Eye (tissue), 1 donor: ENCODE results near the gene HOOK2.
"Not testable (repeated sequence)": the region's sequence is repeated elsewhere in the genome, so short reads cannot be mapped to it uniquely, and the experiment has no call there.

Experiments
- DNase-seq: peaks from one replicate; pipeline ENCODE4 v3.0.0-alpha.2; 2015

Gene HOOK2

GRCh38 chr19:12774588-12775555 is at the start of gene HOOK2:
HOOK2 (minus strand) TSS chr19:12775552; CDS start chr19:12775449, 103 bp downstream.
- peak; percentile 15 for DNase-seq

DNA sequence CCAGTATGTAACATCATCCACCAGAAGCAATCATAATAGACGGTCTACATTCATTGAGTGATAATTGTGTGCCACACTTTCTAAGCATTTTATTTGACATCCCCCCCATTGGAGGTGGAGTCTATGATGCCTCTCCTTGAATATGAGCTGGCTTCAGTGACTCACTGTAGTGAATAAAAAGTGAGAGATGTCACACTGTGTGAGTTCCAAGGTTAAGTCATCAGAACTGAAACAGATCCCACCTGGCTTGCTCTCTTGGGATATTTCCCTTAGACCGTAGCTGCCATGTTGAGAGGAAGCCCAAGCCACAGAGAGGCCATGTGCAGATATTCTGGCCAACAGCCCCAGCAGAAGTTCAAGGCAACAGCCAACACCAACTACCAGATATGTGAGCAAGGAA is 46.4 kb upstream of the HOOK2 start:
- no peak for DNase-seq

DNA sequence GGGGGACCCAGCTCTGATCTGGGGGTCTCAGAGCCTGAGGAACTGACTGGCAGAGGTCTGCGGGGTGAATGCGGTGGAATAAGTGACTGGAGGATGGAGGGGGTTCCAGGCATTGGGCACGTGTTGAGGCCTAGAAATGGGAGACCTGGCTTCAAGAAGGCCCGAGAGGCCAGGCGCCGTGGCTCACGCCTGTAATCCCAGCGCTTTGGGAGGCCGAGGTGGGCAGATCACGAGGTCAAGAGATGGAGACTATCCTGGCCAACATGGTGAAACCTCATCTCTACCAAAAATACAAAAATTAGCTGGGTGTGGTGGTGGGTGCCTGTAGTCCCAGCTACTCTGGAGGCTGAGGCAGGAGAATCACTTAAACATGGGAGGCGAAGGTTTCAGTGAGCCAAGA is 42.5 kb upstream of the HOOK2 start:
- not testable (repeated sequence) for DNase-seq

GRCh38 chr19:12817188-12817587 is 41.8 kb upstream of the HOOK2 start:
- not testable (repeated sequence) for DNase-seq

DNA sequence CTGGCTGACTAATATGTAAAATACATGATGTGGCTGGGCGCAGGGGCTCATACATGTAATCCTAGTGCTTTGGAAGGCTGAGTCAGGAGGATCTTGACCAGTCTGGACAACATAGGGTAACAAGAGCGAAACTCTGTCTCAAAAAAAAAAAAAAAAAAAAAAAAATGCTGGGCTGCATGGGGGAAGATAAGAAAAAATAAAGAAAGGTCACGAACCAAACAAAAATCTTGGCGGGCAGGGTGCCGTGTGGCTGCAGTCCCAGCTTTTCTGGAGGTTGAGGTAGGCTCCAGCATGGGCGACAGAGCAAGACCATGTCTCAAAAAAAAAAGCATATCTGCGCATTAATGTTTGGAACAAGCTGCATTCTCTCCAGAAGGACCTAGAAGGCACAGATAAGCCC is 39.7 kb upstream of the HOOK2 start:
- DNase-seq = no peak

DNA sequence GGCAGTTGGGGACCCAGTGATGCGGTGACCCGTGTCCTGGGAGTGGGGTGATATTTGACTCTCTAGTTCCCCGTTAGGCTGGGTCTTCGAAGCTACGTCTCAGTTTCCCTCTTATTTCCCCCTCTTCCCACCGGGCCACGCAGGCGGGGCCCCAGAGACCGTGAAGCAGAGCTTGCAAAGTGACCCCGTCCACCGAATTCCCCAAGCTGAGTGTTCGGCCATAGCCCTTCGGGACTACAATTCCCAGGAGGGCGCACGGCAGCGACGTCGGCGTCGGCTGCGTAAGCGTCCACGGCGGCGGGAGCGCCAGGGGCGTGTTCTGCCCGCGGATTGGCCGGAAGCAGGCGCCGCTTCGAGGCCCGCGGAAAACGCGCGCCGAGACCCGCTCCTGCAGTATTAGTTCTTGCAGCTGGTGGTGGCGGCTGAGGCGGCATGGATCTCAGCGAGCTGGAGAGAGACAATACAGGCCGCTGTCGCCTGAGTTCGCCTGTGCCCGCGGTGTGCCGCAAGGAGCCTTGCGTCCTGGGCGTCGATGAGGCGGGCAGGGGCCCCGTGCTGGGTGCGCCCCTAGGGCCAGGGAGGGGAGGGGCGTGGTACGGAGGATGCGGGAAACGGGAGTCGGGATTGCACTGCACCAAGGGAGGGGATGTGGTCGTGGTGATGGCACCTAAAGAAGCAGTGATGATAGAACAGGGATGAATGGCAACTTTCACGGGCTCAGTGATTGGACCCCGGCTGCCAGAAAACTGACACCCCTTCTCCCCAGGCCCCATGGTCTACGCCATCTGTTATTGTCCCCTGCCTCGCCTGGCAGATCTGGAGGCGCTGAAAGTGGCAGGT is 31.1 kb upstream of the HOOK2 start, which contains the start of gene RNASEH2A:
RNASEH2A (plus strand) TSS at position 343 of the 840 bp plus-strand sequence; CDS start at position 433, 90 bp downstream.
- peak; percentile 96 for DNase-seq

- no peak for DNase-seq
Measured at GRCh38 chr19:12804051-12804450, 28.7 kb upstream of the HOOK2 start.

DNA sequence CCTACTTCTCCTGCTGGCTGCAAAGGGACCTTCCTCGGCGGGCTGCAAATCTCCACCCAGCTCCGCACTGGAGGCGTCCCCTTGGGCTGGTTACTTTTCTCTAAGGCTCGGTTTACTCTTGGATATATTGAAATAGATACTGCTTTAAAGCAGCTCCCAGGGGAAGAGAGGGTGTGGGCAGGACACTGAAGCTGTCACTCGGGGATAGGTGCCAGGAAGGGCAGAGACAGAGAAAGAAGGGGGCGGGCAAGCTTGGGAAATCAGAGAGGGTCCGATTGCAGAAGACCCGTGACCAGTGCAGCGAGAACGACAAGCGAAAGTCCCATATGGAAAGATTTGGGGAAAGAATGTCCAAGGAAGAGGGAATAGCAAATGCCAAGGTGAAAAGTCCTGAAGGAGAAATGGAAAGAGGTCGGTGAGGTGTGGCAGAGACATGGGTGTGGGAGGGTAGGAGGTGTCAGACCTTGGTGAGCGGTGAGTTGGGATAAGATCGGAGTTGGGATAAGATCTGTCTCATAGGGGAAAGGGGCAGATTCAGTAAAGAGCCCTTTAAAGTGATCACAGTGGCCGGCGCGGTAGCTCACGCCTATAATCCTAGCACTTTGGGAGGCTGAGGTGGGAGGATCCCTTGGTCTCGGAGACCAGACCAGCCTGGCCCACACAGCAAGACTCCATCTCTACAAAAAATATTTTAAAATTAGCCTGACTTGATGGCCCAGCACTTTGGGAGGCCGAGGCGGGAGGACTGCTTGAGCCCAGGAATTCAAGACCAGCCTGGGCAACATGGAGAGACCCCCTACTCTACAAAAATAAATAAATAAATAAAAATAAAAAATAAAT is 27.1 kb upstream of the HOOK2 start:
- no peak for DNase-seq

DNA sequence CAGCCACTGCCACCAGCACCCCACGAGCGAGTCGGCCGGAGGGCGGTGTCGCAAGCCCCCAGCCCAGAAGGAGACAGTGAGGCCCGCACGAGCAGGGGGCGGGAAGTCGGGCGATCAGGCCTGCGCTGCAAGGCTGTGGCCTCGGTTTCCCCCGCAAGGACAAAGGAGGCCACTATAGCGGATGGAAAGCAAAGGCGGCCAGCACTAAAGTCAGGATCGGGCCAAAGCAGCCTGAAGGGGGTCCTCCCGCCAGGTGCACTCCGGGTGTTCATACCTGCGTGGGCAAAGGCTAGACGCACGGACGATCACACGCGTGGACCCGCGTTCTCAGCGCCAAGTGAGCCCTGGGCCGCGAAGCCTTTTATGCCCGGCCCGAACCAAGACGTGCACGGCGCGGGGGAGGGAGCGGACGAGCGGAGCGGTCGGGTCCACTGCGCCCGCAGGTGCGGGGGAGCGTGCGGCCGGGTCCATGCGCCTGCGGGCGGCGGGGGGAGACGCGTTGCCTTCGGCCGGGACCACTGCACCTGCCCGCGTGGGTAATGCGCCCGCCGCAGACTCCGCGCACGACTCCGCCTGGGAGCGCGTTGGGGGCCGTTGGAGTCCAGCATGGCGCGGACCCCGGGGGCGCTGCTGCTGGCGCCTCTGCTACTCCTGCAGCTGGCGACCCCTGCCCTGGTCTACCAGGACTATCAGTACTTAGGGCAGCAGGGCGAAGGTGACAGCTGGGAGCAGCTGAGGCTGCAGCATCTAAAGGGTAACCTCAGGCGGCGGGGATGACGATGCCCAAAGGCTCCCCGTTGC is 26.3 kb upstream of the HOOK2 start, which contains the start of the genes PRDX2 and THSD8:
PRDX2 (minus strand) TSS at position 335 of the 801 bp plus-strand sequence. CDS start 539 bp downstream, outside the sequence.
THSD8 (plus strand) TSS at position 604 of the 801 bp plus-strand sequence; CDS start at position 607, 3 bp downstream.
- DNase-seq = peak; percentile 95

GRCh38 chr19:12800923-12801465 is 25.6 kb upstream of the HOOK2 start:
- DNase-seq = peak; percentile 58

DNA sequence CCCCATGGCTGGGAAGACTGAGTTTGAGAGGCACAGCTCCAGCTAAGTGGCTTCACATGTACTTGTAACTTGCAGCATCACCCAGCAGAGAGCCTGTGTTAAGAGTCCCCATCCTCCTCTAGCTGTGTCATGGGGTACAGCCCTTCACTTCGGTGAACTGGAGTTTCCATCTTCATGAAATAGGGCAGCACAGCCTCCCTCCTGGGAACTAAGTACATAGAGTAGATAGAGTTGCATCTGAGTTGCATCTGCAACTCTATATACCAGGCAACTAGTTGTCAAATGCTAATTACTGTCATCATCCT is 25.1 kb upstream of the HOOK2 start:
- DNase-seq = no peak

DNA sequence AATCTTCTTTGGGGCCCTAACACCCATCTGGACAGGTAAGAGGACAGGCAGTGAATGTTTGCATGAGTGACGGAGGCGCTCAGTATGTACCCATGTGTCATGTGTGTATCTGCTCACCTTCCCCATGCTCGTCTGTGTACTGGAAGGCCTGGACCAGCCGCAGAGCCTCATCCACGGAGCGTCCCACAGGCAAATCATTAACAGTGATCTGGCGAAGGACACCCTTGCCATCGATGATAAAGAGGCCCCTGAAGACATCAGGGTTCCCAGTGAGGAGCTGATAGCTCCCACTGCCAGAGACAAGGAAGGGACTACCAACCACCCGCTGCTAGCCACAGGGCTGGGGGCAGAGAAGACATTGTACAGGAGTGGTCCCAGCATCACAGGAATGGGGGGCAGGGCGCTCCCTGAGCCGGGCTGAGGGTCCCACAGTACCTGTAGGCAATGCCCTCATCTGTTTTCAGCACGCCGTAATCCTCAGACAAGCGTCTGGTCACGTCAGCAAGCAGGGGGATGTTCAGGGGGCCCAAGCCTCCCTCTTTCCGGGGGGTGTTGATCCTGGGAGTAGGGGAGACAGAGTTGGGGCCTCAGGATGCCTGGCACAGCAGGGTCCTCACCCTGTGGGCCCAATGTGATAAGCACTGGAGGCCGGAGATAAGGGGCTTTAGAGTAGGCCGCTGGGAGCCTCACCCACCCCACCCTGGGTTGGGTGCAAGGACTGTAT is 24.6 kb upstream of the HOOK2 start:
- DNase-seq = no peak

GRCh38 chr19:12797607-12798006 is 22.3 kb upstream of the HOOK2 start:
- DNase-seq = not testable (repeated sequence)

DNA sequence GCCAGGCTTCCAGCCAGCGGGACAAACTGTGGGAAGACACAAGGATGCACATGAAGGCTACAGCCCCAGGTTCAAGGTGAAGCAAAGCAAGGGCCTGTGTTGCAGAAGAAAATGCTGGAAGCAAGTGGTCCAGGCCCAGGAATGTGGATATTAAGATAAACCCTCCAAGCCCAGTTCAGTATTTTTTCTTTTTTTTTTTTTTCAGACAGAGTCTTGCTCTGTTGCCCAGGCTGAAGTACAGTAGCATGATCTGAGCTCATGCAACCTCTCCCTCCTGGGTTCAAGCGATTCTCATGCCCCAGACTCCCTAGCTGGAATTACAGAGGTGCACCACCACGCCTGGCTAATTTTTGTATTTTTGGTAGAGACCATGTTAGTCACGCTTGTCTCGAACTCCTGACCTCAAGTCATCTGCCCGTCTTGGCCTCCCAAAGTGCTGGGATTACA is 21.8 kb upstream of the HOOK2 start:
- no peak for DNase-seq

DNA sequence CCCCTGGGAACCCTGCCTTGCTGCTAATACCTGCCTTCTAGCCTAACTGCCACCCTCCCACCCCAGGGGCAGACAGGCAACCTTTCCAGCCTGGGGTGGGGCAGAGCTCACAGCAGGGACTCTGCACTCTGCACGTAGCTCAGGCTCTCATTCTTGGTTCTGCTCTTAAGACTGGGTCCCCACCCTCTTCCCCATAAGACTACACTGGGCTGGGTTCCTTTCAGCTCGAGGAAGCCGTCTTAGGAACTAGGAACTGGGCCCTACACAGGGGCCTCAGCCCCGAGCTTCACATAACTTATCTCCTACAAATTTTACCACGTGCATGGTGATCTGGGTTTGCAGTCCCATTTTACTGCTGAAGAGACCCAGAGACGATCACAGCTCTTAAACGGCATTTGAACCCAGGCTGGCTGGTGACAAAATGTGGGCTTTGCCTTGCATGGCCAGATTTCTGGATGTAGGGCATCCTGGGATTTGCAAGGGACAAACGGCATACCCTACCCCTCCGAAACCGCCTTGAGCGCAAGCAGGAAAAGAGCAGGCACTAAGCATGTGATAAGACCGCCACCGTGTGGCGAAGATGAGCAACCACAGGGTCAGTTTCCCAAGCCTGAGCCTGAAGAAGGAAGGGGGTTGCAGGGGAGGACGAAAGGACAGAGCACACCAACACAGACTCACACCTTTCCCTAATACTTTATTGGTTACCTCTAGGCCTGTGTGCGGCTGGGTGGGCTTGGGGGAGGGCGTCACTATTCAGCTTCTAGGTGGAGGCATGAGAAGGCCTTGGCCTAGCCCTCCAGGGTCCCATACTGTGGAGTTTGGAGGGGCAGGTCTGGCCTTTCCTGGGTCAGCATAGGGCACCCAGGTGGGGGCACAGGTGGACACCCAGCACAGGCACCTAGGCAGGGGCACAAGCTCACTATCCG is 21.1 kb upstream of the HOOK2 start:
- peak; percentile 96 for DNase-seq

- DNase-seq = no peak
Measured at GRCh38 chr19:12794971-12795381, 19.6 kb upstream of the HOOK2 start.

DNA sequence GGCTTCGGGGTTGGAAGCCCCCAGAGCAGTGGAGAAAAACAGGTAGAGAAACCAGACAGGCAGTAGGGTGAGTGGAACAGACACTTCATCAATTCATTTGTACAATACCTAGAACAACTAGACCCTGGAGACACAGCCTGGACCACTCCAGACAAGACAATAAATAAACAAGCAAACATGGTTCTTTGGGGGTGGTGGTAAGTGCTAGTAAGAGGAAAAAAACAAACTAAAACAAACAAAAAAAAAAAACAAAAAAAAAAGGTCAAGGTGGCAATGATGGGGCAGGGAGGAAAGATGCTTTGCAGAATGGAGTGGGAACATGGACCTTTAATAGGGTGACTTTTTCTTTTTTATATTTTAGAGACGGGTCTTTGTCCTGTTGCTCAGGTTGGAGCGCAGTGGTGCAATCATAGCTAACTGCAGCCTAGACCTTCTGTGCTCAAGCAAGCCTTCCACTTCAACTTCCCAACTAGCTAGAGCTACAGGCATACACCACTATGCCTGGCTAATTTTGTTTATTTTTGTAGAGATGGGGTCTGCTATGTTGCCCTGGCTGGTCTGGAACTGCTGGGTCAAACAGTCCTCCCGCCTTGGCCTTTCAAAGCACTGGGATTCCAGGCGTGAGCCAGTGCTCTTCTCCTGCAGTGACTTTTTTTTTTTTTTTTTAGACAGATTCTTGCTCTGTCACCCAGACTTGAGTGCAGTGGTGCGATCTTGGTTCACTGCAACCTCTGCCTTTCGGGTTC is 19.0 kb upstream of the HOOK2 start:
- DNase-seq = no peak
